Panc1 (cell line): ENCODE data around the gene LPIN2.

Experiments used
- POLR2AphosphoS5 ChIP-seq: IDR thresholded peaks from 2 replicates; pipeline ENCODE4 v1.6.1; 2012; ENCODE audit warnings: mild to moderate bottlenecking, low read depth, low read length, moderate library complexity
- REST ChIP-seq, 2 experiments: IDR thresholded peaks; 2 replicates each; pipeline ENCODE4 v1.6.1; 2011 to 2012; ENCODE audit warnings: low read depth in 2 of 2, control low read depth in 1 of 2, low read length in 1 of 2, mild to moderate bottlenecking in 1 of 2, moderate library complexity in 1 of 2; ENCODE audit not compliant: insufficient read depth in 1 of 2
- SIN3A ChIP-seq: IDR thresholded peaks from 2 replicates; pipeline ENCODE4 v1.6.1; 2012; ENCODE audit warnings: low read depth, mild to moderate bottlenecking, low read length, moderate library complexity, borderline replicate concordance; ENCODE audit not compliant: insufficient read depth
- TCF7L2 ChIP-seq: IDR thresholded peaks from 2 replicates; pipeline ENCODE4 v1.6.1; 2011; ENCODE audit warnings: mild to moderate bottlenecking, low read depth, low read length, inconsistent platforms
- TF ChIP-seq, protein P1 (sequence below): fragments of 450-650 bp; IDR thresholded peaks from 2 replicates; pipeline ENCODE4 v1.5.1; 2017; ENCODE audit warnings: mild to moderate bottlenecking

DNA sequence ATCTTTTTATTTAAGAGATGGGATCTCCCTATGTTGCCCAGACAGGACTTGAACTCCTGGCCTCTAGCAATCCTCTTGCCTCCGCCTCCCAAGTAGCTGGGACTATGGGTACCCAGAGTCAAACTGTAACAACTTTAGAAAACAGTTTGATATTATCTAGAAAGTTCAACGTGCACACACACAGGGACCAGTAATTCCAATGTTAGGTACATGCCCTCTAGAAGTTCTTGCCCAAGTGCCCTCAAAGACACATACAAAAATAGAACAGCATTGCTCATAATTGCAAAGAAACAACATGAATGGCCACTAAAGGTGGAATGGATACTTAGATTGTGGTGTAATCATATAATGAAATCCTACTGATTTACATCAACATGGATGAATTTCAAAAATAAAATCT lies 12.6 kb upstream of the LPIN2 start:
- TF ChIP-seq, protein P1, sequence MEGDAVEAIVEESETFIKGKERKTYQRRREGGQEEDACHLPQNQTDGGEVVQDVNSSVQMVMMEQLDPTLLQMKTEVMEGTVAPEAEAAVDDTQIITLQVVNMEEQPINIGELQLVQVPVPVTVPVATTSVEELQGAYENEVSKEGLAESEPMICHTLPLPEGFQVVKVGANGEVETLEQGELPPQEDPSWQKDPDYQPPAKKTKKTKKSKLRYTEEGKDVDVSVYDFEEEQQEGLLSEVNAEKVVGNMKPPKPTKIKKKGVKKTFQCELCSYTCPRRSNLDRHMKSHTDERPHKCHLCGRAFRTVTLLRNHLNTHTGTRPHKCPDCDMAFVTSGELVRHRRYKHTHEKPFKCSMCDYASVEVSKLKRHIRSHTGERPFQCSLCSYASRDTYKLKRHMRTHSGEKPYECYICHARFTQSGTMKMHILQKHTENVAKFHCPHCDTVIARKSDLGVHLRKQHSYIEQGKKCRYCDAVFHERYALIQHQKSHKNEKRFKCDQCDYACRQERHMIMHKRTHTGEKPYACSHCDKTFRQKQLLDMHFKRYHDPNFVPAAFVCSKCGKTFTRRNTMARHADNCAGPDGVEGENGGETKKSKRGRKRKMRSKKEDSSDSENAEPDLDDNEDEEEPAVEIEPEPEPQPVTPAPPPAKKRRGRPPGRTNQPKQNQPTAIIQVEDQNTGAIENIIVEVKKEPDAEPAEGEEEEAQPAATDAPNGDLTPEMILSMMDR, result no peak
- TF ChIP-seq POLR2AphosphoS5 (no peak), REST (IDR thresholded peaks at IDR 0.05; ENCODE audit: insufficient read depth in 1 of 2, low read depth in 2 of 2, low read length in 1 of 2) (no peak), SIN3A (no peak), TCF7L2 (no peak)
